ENCODE results near the gene LRMDA.

Gene LRMDA

GRCh38 chr10:76002262-76002854 is 570.9 kb downstream of the LRMDA start:
- no peaks in the 10 kb centered on the region for H3K27me3 ChIP-seq (ENCODE audit: insufficient read depth, low read depth, severe bottlenecking)
- H3K4me3 ChIP-seq (ENCODE audit: low read depth, low read length), result no peak overlapping the region
- no peaks in the 10 kb centered on the region for H3K36me3 ChIP-seq
- DNase-seq, result no peak
- no peak for TF ChIP-seq CTCF (IDR thresholded peaks at IDR 0.05; ENCODE audit: low read depth, low read length)
- no peak overlapping the region for H3K27ac ChIP-seq
- H3K9me3 ChIP-seq (ENCODE audit: severe bottlenecking), result no peaks in the 10 kb centered on the region

GRCh38 chr10:76007667-76008181 is 576.3 kb downstream of the LRMDA start:
- no peaks in the 10 kb centered on the region for H3K36me3 ChIP-seq
- H3K4me3 ChIP-seq (ENCODE audit: low read depth, low read length), result no peak overlapping the region
- H3K27me3 ChIP-seq (ENCODE audit: insufficient read depth, low read depth, severe bottlenecking), result peaks cover 9% of the 10 kb centered on the region
- no peak overlapping the region for H3K27ac ChIP-seq
- DNase-seq, result no peak
- no peaks in the 10 kb centered on the region for H3K9me3 ChIP-seq (ENCODE audit: severe bottlenecking)
- TF ChIP-seq CTCF (IDR thresholded peaks at IDR 0.05; ENCODE audit: low read depth, low read length), result no peak

GRCh38 chr10:76009531-76009930 is 578.1 kb downstream of the LRMDA start:
- peaks cover 9% of the 10 kb centered on the region for H3K27me3 ChIP-seq (ENCODE audit: insufficient read depth, low read depth, severe bottlenecking)
- H3K9me3 ChIP-seq (ENCODE audit: severe bottlenecking), result no peaks in the 10 kb centered on the region
- H3K36me3 ChIP-seq, result no peaks in the 10 kb centered on the region
- H3K27ac ChIP-seq, result no peak overlapping the region
- DNase-seq, result no peak
- H3K4me3 ChIP-seq (ENCODE audit: low read depth, low read length), result no peak overlapping the region
- TF ChIP-seq CTCF (IDR thresholded peaks at IDR 0.05; ENCODE audit: low read depth, low read length), result no peak

GRCh38 chr10:76010703-76011102 is 579.3 kb downstream of the LRMDA start:
- no peak for TF ChIP-seq CTCF (IDR thresholded peaks at IDR 0.05; ENCODE audit: low read depth, low read length)
- H3K27ac ChIP-seq, result no peak overlapping the region

GRCh38 chr10:76012716-76013327 is 581.4 kb downstream of the LRMDA start:
- H3K9me3 ChIP-seq (ENCODE audit: severe bottlenecking), result no peaks in the 10 kb centered on the region
- H3K27ac ChIP-seq, result no peak overlapping the region
- peaks cover 9% of the 10 kb centered on the region for H3K27me3 ChIP-seq (ENCODE audit: insufficient read depth, low read depth, severe bottlenecking)
- no peak overlapping the region; the same call in 1 of the 2 replicates for H3K4me3 ChIP-seq (ENCODE audit: low read depth, low read length)
- no peaks in the 10 kb centered on the region for H3K36me3 ChIP-seq
- peak; percentile 90 for DNase-seq
- TF ChIP-seq CTCF (IDR thresholded peaks at IDR 0.05; ENCODE audit: low read depth, low read length), result peak; percentile 44; the same call in 1 of the 2 replicates

More at GRCh38 chr10:76010703-76011102, 579.3 kb downstream of the LRMDA start:
- H3K36me3 ChIP-seq, result no peaks in the 10 kb centered on the region
- no peak for DNase-seq
- no peak overlapping the region for H3K4me3 ChIP-seq (ENCODE audit: low read depth, low read length)
- peaks cover 9% of the 10 kb centered on the region for H3K27me3 ChIP-seq (ENCODE audit: insufficient read depth, low read depth, severe bottlenecking)
- H3K9me3 ChIP-seq (ENCODE audit: severe bottlenecking), result no peaks in the 10 kb centered on the region

Measured in WERI-Rb-1 (cell line).